Measurements from ENCODE around the gene SPECC1.

DNA sequence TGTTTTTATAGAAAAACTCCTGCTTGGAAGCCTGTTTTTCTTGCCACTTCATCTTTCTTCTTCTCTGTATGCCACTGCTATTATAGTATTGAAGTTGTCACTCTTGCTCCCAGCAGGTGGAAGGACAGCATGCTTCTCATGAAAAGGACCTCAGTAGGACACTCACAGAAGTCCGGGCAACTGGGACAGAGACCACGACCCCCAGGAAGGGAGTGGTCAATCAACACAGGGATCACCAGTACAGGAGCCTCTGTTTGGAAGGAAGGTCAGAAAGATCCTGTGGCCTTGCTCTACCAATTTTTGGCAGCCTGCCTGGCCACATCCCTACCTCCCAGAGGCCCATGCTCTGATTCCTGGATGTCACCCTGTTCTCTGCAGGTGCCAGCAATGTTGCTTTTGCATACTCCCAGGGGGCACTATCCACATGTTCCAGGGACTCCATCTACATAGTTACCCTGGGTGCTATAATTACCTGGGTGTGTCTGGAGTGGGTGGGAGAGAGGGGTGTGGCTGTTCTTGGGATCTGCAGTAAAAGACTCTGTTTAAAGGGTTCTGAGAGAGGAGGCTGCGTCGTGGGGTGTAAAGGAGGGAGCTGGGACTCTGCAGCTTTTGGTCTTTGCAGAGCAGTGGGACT is 17.8 kb upstream of the SPECC1 start:
- TF ChIP-seq CTCF (IDR thresholded peaks at IDR 0.05 in 2 of 3, conservative IDR thresholded peaks at IDR 0.05 in 1 of 3; ENCODE audit: borderline replicate concordance in 1 of 3, insufficient read depth in 1 of 3, low read depth in 2 of 3, low read length in 2 of 3) (no peak), EZH2phosphoT487 (IDR thresholded peaks at IDR 0.05; ENCODE audit: borderline replicate concordance) (no peak), EZH2 (IDR thresholded peaks at IDR 0.05) (no peak), RAD21 (IDR thresholded peaks at IDR 0.05; ENCODE audit: low read depth) (no peak), SP1 (IDR thresholded peaks at IDR 0.05; ENCODE audit: low read depth) (no peak), POLR2AphosphoS5 (IDR thresholded peaks at IDR 0.05; ENCODE audit: low read depth, low read length) (no peak), ZNF274 (IDR thresholded peaks at IDR 0.05; ENCODE audit: low read depth, low read length) (no peak), JUND (IDR thresholded peaks at IDR 0.05) (no peak), ZFX (IDR thresholded peaks at IDR 0.05) (no peak), POLR2A (IDR thresholded peaks at IDR 0.05; ENCODE audit: borderline replicate concordance, extremely low read depth, insufficient read depth, insufficient read length) (no peak)
- TF ChIP-seq, protein P1, sequence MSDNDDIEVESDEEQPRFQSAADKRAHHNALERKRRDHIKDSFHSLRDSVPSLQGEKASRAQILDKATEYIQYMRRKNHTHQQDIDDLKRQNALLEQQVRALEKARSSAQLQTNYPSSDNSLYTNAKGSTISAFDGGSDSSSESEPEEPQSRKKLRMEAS (IDR thresholded peaks at IDR 0.05): no peak
- TF ChIP-seq, protein P2, sequence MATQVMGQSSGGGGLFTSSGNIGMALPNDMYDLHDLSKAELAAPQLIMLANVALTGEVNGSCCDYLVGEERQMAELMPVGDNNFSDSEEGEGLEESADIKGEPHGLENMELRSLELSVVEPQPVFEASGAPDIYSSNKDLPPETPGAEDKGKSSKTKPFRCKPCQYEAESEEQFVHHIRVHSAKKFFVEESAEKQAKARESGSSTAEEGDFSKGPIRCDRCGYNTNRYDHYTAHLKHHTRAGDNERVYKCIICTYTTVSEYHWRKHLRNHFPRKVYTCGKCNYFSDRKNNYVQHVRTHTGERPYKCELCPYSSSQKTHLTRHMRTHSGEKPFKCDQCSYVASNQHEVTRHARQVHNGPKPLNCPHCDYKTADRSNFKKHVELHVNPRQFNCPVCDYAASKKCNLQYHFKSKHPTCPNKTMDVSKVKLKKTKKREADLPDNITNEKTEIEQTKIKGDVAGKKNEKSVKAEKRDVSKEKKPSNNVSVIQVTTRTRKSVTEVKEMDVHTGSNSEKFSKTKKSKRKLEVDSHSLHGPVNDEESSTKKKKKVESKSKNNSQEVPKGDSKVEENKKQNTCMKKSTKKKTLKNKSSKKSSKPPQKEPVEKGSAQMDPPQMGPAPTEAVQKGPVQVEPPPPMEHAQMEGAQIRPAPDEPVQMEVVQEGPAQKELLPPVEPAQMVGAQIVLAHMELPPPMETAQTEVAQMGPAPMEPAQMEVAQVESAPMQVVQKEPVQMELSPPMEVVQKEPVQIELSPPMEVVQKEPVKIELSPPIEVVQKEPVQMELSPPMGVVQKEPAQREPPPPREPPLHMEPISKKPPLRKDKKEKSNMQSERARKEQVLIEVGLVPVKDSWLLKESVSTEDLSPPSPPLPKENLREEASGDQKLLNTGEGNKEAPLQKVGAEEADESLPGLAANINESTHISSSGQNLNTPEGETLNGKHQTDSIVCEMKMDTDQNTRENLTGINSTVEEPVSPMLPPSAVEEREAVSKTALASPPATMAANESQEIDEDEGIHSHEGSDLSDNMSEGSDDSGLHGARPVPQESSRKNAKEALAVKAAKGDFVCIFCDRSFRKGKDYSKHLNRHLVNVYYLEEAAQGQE (IDR thresholded peaks at IDR 0.05; ENCODE audit: low read depth): no peak
- TF ChIP-seq, protein P3, sequence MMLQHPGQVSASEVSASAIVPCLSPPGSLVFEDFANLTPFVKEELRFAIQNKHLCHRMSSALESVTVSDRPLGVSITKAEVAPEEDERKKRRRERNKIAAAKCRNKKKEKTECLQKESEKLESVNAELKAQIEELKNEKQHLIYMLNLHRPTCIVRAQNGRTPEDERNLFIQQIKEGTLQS (IDR thresholded peaks at IDR 0.05): no peak

All from HCT116 (cell line).